Occipital lobe (tissue), 2 donors: ENCODE measurements around the gene IFT122. TPM values are rescaled to one million over a fixed set of nuclear protein-coding genes. Genes with fewer than 3 reads are reported as not detected.
"Not testable (repeated sequence)": the region's sequence is repeated elsewhere in the genome, so short reads cannot be mapped to it uniquely, and the experiment has no call there.

Source experiments
- DNase-seq: peaks from one replicate; lab custom pipeline; 2025; lab: John Stamatoyannopoulos, UW
- total RNA-seq: library from RNA; depleted of rRNA; stranded (reverse); fragments of >200 nt; gene quantifications from one replicate; pipeline ENCODE4 v1.2.3, GENCODE V29; 2014

Gene IFT122
- total RNA-seq, 1 donor from 2014 or later: 23.7 TPM

GRCh38 chr3:129533406-129533805 lies 93.4 kb downstream of the IFT122 start:
- DNase-seq: no peak

GRCh38 chr3:129534428-129535027 lies 94.5 kb downstream of the IFT122 start:
- DNase-seq: no peak

- no peak for DNase-seq
Measured at GRCh38 chr3:129535075-129535474, 95.1 kb downstream of the IFT122 start.

- no peak for DNase-seq
Measured at GRCh38 chr3:129536374-129536667, 96.3 kb downstream of the IFT122 start.

GRCh38 chr3:129536804-129537203 lies 96.8 kb downstream of the IFT122 start:
- DNase-seq: peak; percentile 42

- DNase-seq: no peak
Measured at GRCh38 chr3:129539206-129539605, 99.2 kb downstream of the IFT122 start.

GRCh38 chr3:129540776-129541516 lies 100.9 kb downstream of the IFT122 start:
- no peak for DNase-seq

GRCh38 chr3:129542747-129543146 lies 102.7 kb downstream of the IFT122 start:
- DNase-seq: no peak

- no peak for DNase-seq
Measured at GRCh38 chr3:129543156-129543790, 103.2 kb downstream of the IFT122 start, which contains the start of gene H1-8. Gene H1-8 (plus strand): TSS chr3:129543175. CDS start chr3:129543219, 44 bp downstream.

GRCh38 chr3:129543999-129544398 lies 104.0 kb downstream of the IFT122 start:
- DNase-seq: no peak

- DNase-seq: not testable (repeated sequence)
Measured at GRCh38 chr3:129545951-129546350, 105.9 kb downstream of the IFT122 start.

GRCh38 chr3:129547241-129547640 lies 107.2 kb downstream of the IFT122 start:
- no peak for DNase-seq

GRCh38 chr3:129548104-129548965 lies 108.3 kb downstream of the IFT122 start:
- DNase-seq: no peak

GRCh38 chr3:129549006-129549800 lies 109.2 kb downstream of the IFT122 start:
- DNase-seq: no peak

- DNase-seq: no peak
Measured at GRCh38 chr3:129549805-129550204, 109.8 kb downstream of the IFT122 start.

- no peak for DNase-seq
Measured at GRCh38 chr3:129552287-129553050, 112.4 kb downstream of the IFT122 start.

- no peak for DNase-seq
Measured at GRCh38 chr3:129553171-129553570, 113.1 kb downstream of the IFT122 start.

- no peak for DNase-seq
Measured at GRCh38 chr3:129553719-129554118, 113.7 kb downstream of the IFT122 start.

- no peak for DNase-seq
Measured at GRCh38 chr3:129554356-129555152, 114.5 kb downstream of the IFT122 start.
